ENCODE data around the gene EXOC4. TPM values are rescaled to one million over a fixed set of nuclear protein-coding genes. Genes with fewer than 3 reads are reported as not detected.

Gene EXOC4
- total and polyA plus RNA-seq, 2 experiments from 2014 or later = 23.9 to 51.7 TPM

DNA sequence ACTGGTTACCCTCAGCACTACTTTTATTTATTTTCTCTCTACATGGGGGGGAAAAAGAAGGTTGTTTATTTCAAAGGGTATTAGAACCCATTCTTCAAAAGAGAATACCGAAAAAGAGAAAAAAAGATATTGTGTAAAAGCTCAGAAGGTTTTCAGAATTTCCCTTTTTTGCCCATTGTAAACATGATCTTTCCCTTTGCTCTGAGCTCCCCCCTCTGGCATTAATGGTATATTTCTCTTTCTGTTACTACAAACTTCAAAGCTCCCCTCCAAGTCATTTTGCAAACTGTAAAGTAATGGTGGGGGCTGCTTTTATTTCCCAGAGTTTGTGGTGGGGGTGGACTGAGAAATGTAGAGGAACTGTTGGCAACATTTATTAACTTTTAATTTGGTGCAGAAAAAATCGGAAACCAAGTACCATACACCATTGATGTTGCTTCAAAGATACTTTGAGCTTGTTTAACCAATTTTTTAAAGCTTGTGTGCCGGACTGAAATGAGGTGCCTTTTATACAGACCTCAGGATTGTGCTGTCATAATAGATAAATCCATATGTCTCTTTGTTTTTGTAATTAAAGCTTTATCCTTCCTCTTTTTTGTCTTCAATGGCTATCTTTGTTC is 181.5 kb downstream of the EXOC4 start:
- Histone ChIP-seq H3K9me3 (ENCODE audit: low read depth) (no peaks in the 10 kb centered on the region), H3K4me3 (no peak overlapping the region), H2AFZ (0 out of 2 replicates have a peak overlapping the region, but pooled peaks have one; percentile 2), H3K4me2 (ENCODE audit: unreplicated experiment) (no peak overlapping the region), H3K27me3 (replicated peaks; ENCODE audit: insufficient read depth) (no peaks in the 10 kb centered on the region), H3K36me3 (ENCODE audit: low read depth) (no peaks in the 10 kb centered on the region), H3F3A (ENCODE audit: insufficient read depth) (peaks cover 20% of the 10 kb centered on the region), H4K20me1 (ENCODE audit: insufficient read depth) (no peaks in the 10 kb centered on the region), H3K4me1 (ENCODE audit: insufficient read depth) (peaks cover 33% of the 10 kb centered on the region), H3K9me2 (ENCODE audit: insufficient read depth) (no peaks in the 10 kb centered on the region), H3K27ac (no peak overlapping the region), H3K9ac (no peak overlapping the region), H3K79me2 (ENCODE audit: insufficient read depth) (0 out of 2 replicates have a peak, but pooled peaks cover 6% of the 10 kb centered on the region)
- in situ Hi-C loops (cut with MboI) = no loop called here
- 27 to 32% methylated on average over 3 of the region's 3 CpGs for WGBS, 2 experiments (ENCODE audit: low coverage in 1 of 2, low lambda C conversion rate in 2 of 2, missing lambda C conversion rate in 2 of 2)
- TF ChIP-seq EZH2 (IDR thresholded peaks at IDR 0.05; ENCODE audit: insufficient read depth, poor library complexity, severe bottlenecking) (no peak), EZH2phosphoT487 (IDR thresholded peaks at IDR 0.05; ENCODE audit: insufficient read depth, low read depth) (no peak)
- peak; percentile 63 for DNase-seq

DNA sequence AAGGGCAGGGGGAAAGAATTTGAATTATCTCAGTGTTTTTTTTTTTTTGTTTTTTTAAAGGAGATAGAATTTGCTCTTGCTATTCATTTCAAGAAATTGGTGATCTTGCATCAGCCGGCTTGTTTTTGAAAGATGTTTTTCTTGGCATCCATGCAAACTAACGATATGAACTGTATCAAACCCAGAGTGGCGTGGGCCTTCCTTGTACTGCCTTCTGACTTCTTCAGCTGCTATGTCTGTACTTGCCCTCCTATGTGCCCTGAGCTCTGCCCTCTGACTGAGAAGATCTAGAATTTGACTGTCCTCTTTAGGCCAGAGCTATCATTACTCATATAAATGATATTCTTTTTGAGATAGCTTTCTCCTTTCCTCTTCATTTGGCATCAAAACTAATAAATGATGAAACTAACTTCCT is 183.1 kb downstream of the EXOC4 start:
- Histone ChIP-seq H3K4me1 (ENCODE audit: insufficient read depth) (peaks cover 33% of the 10 kb centered on the region), H3K4me2 (ENCODE audit: unreplicated experiment) (peak overlapping the region; percentile 65), H3K9ac (peak overlapping the region; percentile 70), H3K79me2 (ENCODE audit: insufficient read depth) (0 out of 2 replicates have a peak, but pooled peaks cover 6% of the 10 kb centered on the region), H3K4me3 (peak overlapping the region; percentile 34; the same call in 1 of the 2 replicates), H3K27ac (peak overlapping the region; percentile 79), H3F3A (ENCODE audit: insufficient read depth) (peaks cover 20% of the 10 kb centered on the region), H3K9me2 (ENCODE audit: insufficient read depth) (0 out of 2 replicates have a peak, but pooled peaks cover 5% of the 10 kb centered on the region), H3K27me3 (replicated peaks; ENCODE audit: insufficient read depth) (no peaks in the 10 kb centered on the region), H2AFZ (peak overlapping the region; percentile 48), H3K9me3 (ENCODE audit: low read depth) (no peaks in the 10 kb centered on the region), H3K36me3 (ENCODE audit: low read depth) (no peaks in the 10 kb centered on the region), H4K20me1 (ENCODE audit: insufficient read depth) (no peaks in the 10 kb centered on the region)
- TF ChIP-seq EZH2 (IDR thresholded peaks at IDR 0.05; ENCODE audit: insufficient read depth, poor library complexity, severe bottlenecking) (no peak), EZH2phosphoT487 (IDR thresholded peaks at IDR 0.05; ENCODE audit: insufficient read depth, low read depth) (no peak)
- in situ Hi-C loops (cut with MboI) = no loop called here
- 9 to 15% methylated on average over 3 of the region's 3 CpGs for WGBS, 2 experiments (ENCODE audit: low coverage in 1 of 2, low lambda C conversion rate in 2 of 2, missing lambda C conversion rate in 2 of 2)
- DNase-seq = peak; percentile 74

- Histone ChIP-seq H3K27ac (no peak overlapping the region), H3K9me2 (ENCODE audit: insufficient read depth) (0 out of 2 replicates have a peak, but pooled peaks cover 5% of the 10 kb centered on the region), H3F3A (ENCODE audit: insufficient read depth) (peaks cover 20% of the 10 kb centered on the region), H3K9ac (no peak overlapping the region), H2AFZ (no peak overlapping the region), H3K79me2 (ENCODE audit: insufficient read depth) (peaks cover 6% of the 10 kb centered on the region; the same call in 1 of the 2 replicates), H3K4me2 (ENCODE audit: unreplicated experiment) (no peak overlapping the region), H3K36me3 (ENCODE audit: low read depth) (no peaks in the 10 kb centered on the region), H3K4me3 (no peak overlapping the region), H3K9me3 (ENCODE audit: low read depth) (no peaks in the 10 kb centered on the region), H3K27me3 (replicated peaks; ENCODE audit: insufficient read depth) (no peaks in the 10 kb centered on the region), H4K20me1 (ENCODE audit: insufficient read depth) (no peaks in the 10 kb centered on the region), H3K4me1 (ENCODE audit: insufficient read depth) (peaks cover 33% of the 10 kb centered on the region)
- DNase-seq = no peak
- TF ChIP-seq EZH2phosphoT487 (IDR thresholded peaks at IDR 0.05; ENCODE audit: insufficient read depth, low read depth) (no peak), EZH2 (IDR thresholded peaks at IDR 0.05; ENCODE audit: insufficient read depth, poor library complexity, severe bottlenecking) (no peak)
- in situ Hi-C loops (cut with MboI) = no loop called here
- 44 to 46% methylated on average over 4 of the region's 4 CpGs for WGBS, 2 experiments (ENCODE audit: low coverage in 1 of 2, low lambda C conversion rate in 2 of 2, missing lambda C conversion rate in 2 of 2)
Observed at GRCh38 chr7:133437544-133437943, 184.7 kb downstream of the EXOC4 start.

GRCh38 chr7:133442818-133443217 is 189.9 kb downstream of the EXOC4 start:
- WGBS, 2 experiments (ENCODE audit: low coverage in 1 of 2, low lambda C conversion rate in 2 of 2, missing lambda C conversion rate in 2 of 2) = 94 to 98% methylated on average over 3 of the region's 3 CpGs
- no peaks in the 10 kb centered on the region for H3K27me3 ChIP-seq (replicated peaks; ENCODE audit: insufficient read depth)
- H3K27ac ChIP-seq = no peak overlapping the region
- DNase-seq = no peak
- H3K9me2 ChIP-seq (ENCODE audit: insufficient read depth) = 0 out of 2 replicates have a peak, but pooled peaks cover 5% of the 10 kb centered on the region
- no peak overlapping the region for H3K4me2 ChIP-seq (ENCODE audit: unreplicated experiment)
- H3K79me2 ChIP-seq (ENCODE audit: insufficient read depth) = no peaks in the 10 kb centered on the region; the same call in 1 of the 2 replicates
- H3K4me1 ChIP-seq (ENCODE audit: insufficient read depth) = no peaks in the 10 kb centered on the region
- in situ Hi-C loops (cut with MboI) = no loop called here
- H2AFZ ChIP-seq = no peak overlapping the region
- no peaks in the 10 kb centered on the region for H3K9me3 ChIP-seq (ENCODE audit: low read depth)
- no peaks in the 10 kb centered on the region for H4K20me1 ChIP-seq (ENCODE audit: insufficient read depth)
- H3K4me3 ChIP-seq = no peak overlapping the region
- no peak for TF ChIP-seq EZH2phosphoT487 (IDR thresholded peaks at IDR 0.05; ENCODE audit: insufficient read depth, low read depth)
- no peak for TF ChIP-seq EZH2 (IDR thresholded peaks at IDR 0.05; ENCODE audit: insufficient read depth, poor library complexity, severe bottlenecking)
- H3K36me3 ChIP-seq (ENCODE audit: low read depth) = no peaks in the 10 kb centered on the region
- no peaks in the 10 kb centered on the region for H3F3A ChIP-seq (ENCODE audit: insufficient read depth)
- H3K9ac ChIP-seq = no peak overlapping the region
